Heart right ventricle (tissue), 16 donors: ENCODE data around the gene WDR86. TPM values are rescaled to one million over a fixed set of nuclear protein-coding genes. Genes with fewer than 3 reads are reported as not detected.

Experiments
- ATAC-seq, 8 donors: fragments of 200-7000 bp; cut with Tn5 transposase; one replicate each; pipeline ENCODE4 v1.9.1; 2020; ENCODE audit warnings: mild to moderate bottlenecking in 8 of 8, moderate library complexity in 8 of 8, moderate number of reproducible peaks in 1 of 8
- DNase-seq, 2 donors: peaks; one replicate each; pipeline ENCODE4 v3.0.0-alpha.2; 2020
- H3K27ac ChIP-seq, 10 donors: fragments of 200-600 bp; sonication (generic) in 2 of 10; one replicate each; pipeline versions ENCODE4 v1.5.0 to v1.8.0; 2020 to 2022; ENCODE audit warnings: mild to moderate bottlenecking in 3 of 10
- H3K27me3 ChIP-seq, 7 donors: fragments of 200-600 bp; one replicate each; pipeline ENCODE4 v1.8.0; 2021 to 2022; ENCODE audit warnings: mild to moderate bottlenecking in 2 of 7
- H3K36me3 ChIP-seq, 9 donors: fragments of 200-600 bp; sonication (generic) in 1 of 9; one replicate each; pipeline versions ENCODE4 v1.5.0 to v1.8.0; 2020 to 2022; ENCODE audit warnings: mild to moderate bottlenecking in 2 of 9
- H3K4me1 ChIP-seq, 9 donors: fragments of 200-600 bp; sonication (generic) in 1 of 9; one replicate each; pipeline versions ENCODE4 v1.5.0 to v1.8.0; 2020 to 2022; ENCODE audit warnings: mild to moderate bottlenecking in 4 of 9
- H3K4me3 ChIP-seq, 10 donors: fragments of 200-600 bp; sonication (generic) in 2 of 10; one replicate each; pipeline versions ENCODE4 v1.5.0 to v1.8.0; 2020 to 2022; ENCODE audit warnings: mild to moderate bottlenecking in 7 of 10, moderate library complexity in 2 of 10
- H3K9me3 ChIP-seq, 11 donors: fragments of 200-600 bp in 10 of 11; sonication (generic) in 2 of 11; one replicate each; pipeline versions ENCODE4 v1.5.0 to v1.8.0; 2013 to 2022; ENCODE audit warnings: mild to moderate bottlenecking in 2 of 11, control low read depth in 1 of 11, moderate library complexity in 1 of 11
- CTCF ChIP-seq, 9 donors: fragments of 200-600 bp; sonication (generic) in 2 of 9; IDR thresholded peaks; one replicate each; pipeline versions ENCODE4 v1.5.0 to v1.8.0; 2021 to 2022; ENCODE audit warnings: antibody characterized with exemption in 9 of 9, mild to moderate bottlenecking in 5 of 9, moderate library complexity in 1 of 9
- WGBS, 2 donors: extraction: QIAGEN DNeasy Blood & Tissue Kit; methylation state at CpG; one replicate each; pipeline ENCODE4 v1.1.7; 2013; ENCODE audit warnings: inconsistent platforms in 1 of 2; 5-methylcytosine and 5-hydroxymethylcytosine counted together
- intact Hi-C, 10 donors: fragments of 100-400 bp; cut with DNase I; formaldehyde crosslinking; loops; one replicate each; pipeline versions ENCODE4 v1.11.1 to v1.14.2; 2022
- polyA plus RNA-seq, 2 donors: library from polyadenylated mRNA; stranded (reverse); fragments of 200-250 nt; gene quantifications; one replicate each; pipeline ENCODE4 v1.2.3, GENCODE V29; 2013
- total RNA-seq, 10 donors: library from RNA; stranded (reverse); fragmentation: NEBNext Ultra II Directional in 3 of 10; extraction: Animal tissue kit (Norgen Biotek cat#: 25700) in 3 of 10; gene quantifications; one replicate each; pipeline versions ENCODE4 v1.2.1 to v1.2.4, GENCODE V29; 2021 to 2023
- donor health status: Arrhythmogenic right ventricular cardiomyopathy.
- donor health status: ischemic (EF 13 %, LVEDD 7.1; RV severe dilation, severe dysfunction).
- donor health status: healthy with polysubstance abuse.
- donor health status: DM: no; HTN: yes; CAD: no.
- donor health status: DM: no; HTN: no; CAD: no.
- donor health status: ischemic (EF 25% LVEDD 6.9; RV normal size, moderate dysfunction).
- donor health status: ischemic (EF 25% LVEDD 5.7; RV mildly dilated, moderate dysfunction).
- donor health status: healthy.
- donor health status: DM: yes; HTN: yes; CAD: no.
- donor health status: Ischemic cardiomyopathy.
- donor health status: ischemic (EF 35%, LVEDD 5.7; RV mildly dilated, moderate dysfunction).
- donor health status: nonischemic (EF 11% LVEDD 7.7; RV severe dilation, severe dysfunction).
- donor health status: DM: yes; HTN: yes; CAD: no.
- donor health status: PGD.
- donor health status: ischemic (EF 29% LVEDD 5.4; RV normal size, mild dysfunction).
- donor health status: nonischemic (EF 23%, LVEDD 6.1; RV moderate dilation, normal function).

WDR86 gene
- total and polyA plus RNA-seq, 12 donors = 0.15 to 0.52 (median 0.25) TPM; not detected in 3

GRCh38 chr7:151366880-151367222 is 43.0 kb downstream of the WDR86 start:
- ATAC-seq = peak in 6 of 8 donors; percentile 55 to 88 (median 74)
- Histone ChIP-seq H3K9me3 (no peaks in the 10 kb centered on the region), H3K27me3 (no peaks in the 10 kb centered on the region), H3K27ac (peak overlapping the region in 2 of 10 donors; percentile 13 to 45), H3K4me1 (peaks cover 0 to 15% (median 0%) of the 10 kb centered on the region in 9 donors), H3K4me3 (no peak overlapping the region), H3K36me3 (peaks cover 0 to 92% (median 37%) of the 10 kb centered on the region in 9 donors)
- intact Hi-C loops = loop anchor here in 9 of 10 donors (5.0 kb wide), 4 partner anchors 80 to 395 kb away; no protein-coding TSS in a partner anchor
- DNase-seq = no peak
- WGBS, 2 donors = 52 to 70% methylated on average over 5 of the region's 5 CpGs
- TF ChIP-seq CTCF (IDR thresholded peaks at IDR 0.05) = no peak

- TF ChIP-seq CTCF (IDR thresholded peaks at IDR 0.05) = no peak
- WGBS, 2 donors = 70 to 74% methylated on average over 9 of the region's 9 CpGs
- Histone ChIP-seq H3K36me3 (peaks cover 0 to 92% (median 39%) of the 10 kb centered on the region in 9 donors), H3K9me3 (no peaks in the 10 kb centered on the region), H3K4me1 (peaks cover 0 to 15% (median 0%) of the 10 kb centered on the region in 9 donors), H3K4me3 (no peak overlapping the region), H3K27me3 (no peaks in the 10 kb centered on the region), H3K27ac (peak overlapping the region in 3 of 10 donors; percentile 13 to 45 (median 35))
- no peak for ATAC-seq
- DNase-seq = no peak
- intact Hi-C loops = loop anchor here in 9 of 10 donors (5.0 kb wide), 4 partner anchors 81 to 396 kb away; no protein-coding TSS in a partner anchor
Observed at GRCh38 chr7:151366166-151366879, 43.5 kb downstream of the WDR86 start.

DNA sequence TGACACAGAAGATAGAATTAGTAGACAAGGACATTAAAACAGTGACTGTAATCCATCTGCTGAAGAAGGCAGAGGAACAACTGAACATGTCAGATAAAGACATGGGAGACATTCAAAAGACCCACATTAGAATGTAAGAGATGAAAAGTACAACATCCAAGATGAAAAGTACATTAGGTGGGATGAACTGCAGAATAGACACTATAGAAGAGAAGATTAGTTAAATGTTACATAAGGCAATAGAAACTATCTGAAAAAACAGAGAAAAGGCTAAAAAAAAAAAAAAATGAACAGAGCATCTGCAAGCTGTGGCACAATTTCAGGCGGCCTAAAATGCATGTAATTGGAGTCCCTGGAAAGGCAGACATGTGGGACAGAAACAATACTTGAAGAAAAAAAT is 46.7 kb downstream of the WDR86 start:
- no peak overlapping the region for H3K4me3 ChIP-seq
- H3K36me3 ChIP-seq = peaks cover 0 to 93% (median 40%) of the 10 kb centered on the region in 9 donors
- H3K4me1 ChIP-seq = peaks cover 0 to 11% (median 0%) of the 10 kb centered on the region in 9 donors
- no peaks in the 10 kb centered on the region for H3K27me3 ChIP-seq
- no peak for ATAC-seq
- TF ChIP-seq CTCF (IDR thresholded peaks at IDR 0.05) = no peak
- no peak for DNase-seq
- no peak overlapping the region for H3K27ac ChIP-seq
- intact Hi-C loops = no loop called here
- WGBS, 2 donors = 93 to 97% methylated on average over 1 of the region's 1 CpG
- H3K9me3 ChIP-seq = no peaks in the 10 kb centered on the region

DNA sequence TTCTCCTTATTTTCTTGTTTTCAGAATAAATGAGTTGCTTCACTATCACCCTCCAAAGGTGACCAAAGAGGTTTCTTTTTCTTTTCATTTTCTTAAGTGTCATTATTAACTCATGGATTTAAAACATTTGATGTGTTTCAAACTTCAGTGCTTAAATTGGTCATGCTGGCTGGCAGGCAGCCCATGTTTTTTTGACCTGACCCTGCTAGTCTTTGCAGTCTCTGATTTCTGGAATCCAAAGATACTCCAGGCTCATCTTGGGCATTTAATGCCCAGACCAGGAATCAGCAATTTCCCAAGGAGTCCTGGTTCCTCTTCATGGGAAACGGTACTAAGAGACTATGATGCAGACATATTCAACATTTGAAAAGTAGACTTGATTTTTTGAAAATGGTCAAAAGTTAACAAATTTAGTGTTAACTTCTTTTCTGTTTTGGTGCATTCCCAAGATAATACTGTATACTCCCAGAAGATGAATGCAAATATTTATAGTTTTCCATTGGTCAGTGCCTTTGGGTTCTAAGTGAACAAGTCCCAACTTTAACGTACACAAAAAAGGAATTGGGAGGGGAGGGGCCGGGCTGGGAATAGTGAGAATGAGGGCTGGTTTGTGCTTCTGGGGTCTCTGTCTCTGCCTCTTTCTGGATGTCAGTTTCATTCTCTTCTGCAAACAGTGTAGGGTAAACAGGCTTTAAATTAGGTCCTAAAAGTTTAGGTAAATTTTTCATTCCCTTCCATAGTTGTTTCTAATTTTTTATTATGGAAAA is 48.5 kb downstream of the WDR86 start:
- no peak for TF ChIP-seq CTCF (IDR thresholded peaks at IDR 0.05)
- H3K27me3 ChIP-seq = no peaks in the 10 kb centered on the region
- no peak overlapping the region for H3K27ac ChIP-seq
- H3K36me3 ChIP-seq = peaks cover 0 to 95% (median 57%) of the 10 kb centered on the region in 9 donors
- peaks cover 0 to under 1% (median 0%) of the 10 kb centered on the region in 9 donors for H3K4me1 ChIP-seq
- DNase-seq (no peak), ATAC-seq (no peak)
- H3K4me3 ChIP-seq = no peak overlapping the region
- H3K9me3 ChIP-seq = no peaks in the 10 kb centered on the region
- intact Hi-C loops = no loop called here
- 86 to 87% methylated on average over 3 of the region's 3 CpGs for WGBS, 2 donors
